SK-N-SH treated with all-trans-retinoic acid at 6 μM for 48 hours (cell line): ENCODE measurements around the gene MYO3B.

ENCODE experiments used
- ARNTL ChIP-seq: fragments of 450-650 bp; formaldehyde crosslinking; IDR thresholded peaks from 2 replicates; pipeline ENCODE4 v1.5.0; 2020; ENCODE audit warnings: low read depth, mild to moderate bottlenecking, moderate library complexity, borderline replicate concordance
- GLIS3 ChIP-seq: fragments of 250-450 bp; sonication (Bioruptor Pico); IDR thresholded peaks from 2 replicates; pipeline ENCODE4 v1.5.0; 2020; ENCODE audit warnings: mild to moderate bottlenecking, moderate library complexity
- OSR1 ChIP-seq: fragments of 250-450 bp; sonication (Bioruptor Pico); IDR thresholded peaks from 2 replicates; pipeline ENCODE4 v1.8.0; 2022; ENCODE audit warnings: moderate library complexity, mild to moderate bottlenecking, inconsistent platforms
- TOX ChIP-seq: fragments of 250-450 bp; sonication (Bioruptor Pico); IDR thresholded peaks from 2 replicates; pipeline ENCODE4 v1.8.0; 2021; ENCODE audit warnings: mild to moderate bottlenecking, moderate library complexity, borderline replicate concordance
- ZNF8 ChIP-seq: fragments of 450-650 bp; formaldehyde crosslinking; IDR thresholded peaks from 2 replicates; pipeline ENCODE4 v1.5.0; 2020; ENCODE audit warnings: mild to moderate bottlenecking, moderate library complexity

DNA sequence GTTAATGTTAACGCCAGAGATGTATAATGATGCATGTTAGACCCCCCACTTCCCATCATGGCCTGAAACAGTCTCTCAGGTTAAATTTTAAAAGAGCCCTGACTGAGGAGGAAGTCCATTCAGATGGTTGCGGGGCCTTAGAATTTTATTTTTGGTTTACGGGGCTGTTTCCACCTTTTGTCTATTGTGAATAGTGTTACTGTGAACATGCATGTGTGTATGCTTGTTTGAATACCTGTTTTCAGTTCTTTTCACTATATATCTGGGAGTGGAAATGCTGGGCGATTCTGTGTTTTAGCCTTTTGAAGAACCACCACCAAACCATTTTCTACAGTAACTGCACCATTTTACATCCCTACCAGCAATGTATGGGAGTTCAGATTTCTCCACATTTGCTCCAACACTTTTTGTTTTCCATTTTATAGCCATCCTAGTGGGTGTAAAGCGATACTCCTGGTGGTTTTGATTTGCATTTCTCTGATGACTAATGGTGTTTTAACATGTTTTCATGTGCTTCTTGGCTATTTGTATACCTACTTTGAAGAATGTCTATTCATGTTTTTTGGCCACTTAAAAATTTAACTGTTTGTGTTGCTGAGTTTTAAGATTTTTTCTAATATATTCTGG, 133.0 kb downstream of the MYO3B start:
- TF ChIP-seq OSR1 (CRISPR knock-in tag) (no peak), ARNTL (no peak), TOX (CRISPR knock-in tag) (no peak), ZNF8 (no peak), GLIS3 (CRISPR knock-in tag) (no peak)
